K562 (cell line): ENCODE data around the gene NUDT22. TPM values are rescaled to one million over a fixed set of nuclear protein-coding genes. Genes with fewer than 3 reads are reported as not detected.

Experiments
- COPS2 ChIP-seq: fragments of 450-650 bp; conservative IDR thresholded peaks from 2 replicates; pipeline ENCODE4 v1.6.1; 2016; ENCODE audit warnings: mild to moderate bottlenecking, moderate library complexity
- ETV6 ChIP-seq, 3 experiments: fragments of 150-350 bp in 1 of 3; sonication (generic) in 1 of 3; formaldehyde crosslinking in 1 of 3; IDR thresholded peaks; 2 replicates each; pipeline versions ENCODE4 v1.6.1 to v1.8.0; 2014 to 2022; ENCODE audit warnings: borderline replicate concordance in 2 of 3, low read depth in 2 of 3, antibody characterized with exemption in 1 of 3, low read length in 1 of 3, mild to moderate bottlenecking in 1 of 3, missing genetic modification reagents in 1 of 3
- FIP1L1 ChIP-seq: fragments of 200-400 bp; formaldehyde crosslinking; IDR thresholded peaks from 2 replicates; pipeline ENCODE4 v1.6.1; 2018; ENCODE audit warnings: mild to moderate bottlenecking, low read depth, low read length; ENCODE audit not compliant: poor library complexity, severe bottlenecking
- GABPA ChIP-seq: fragments of 200-800 bp; sonication (Bioruptor generic); conservative IDR thresholded peaks from 2 replicates; pipeline ENCODE4 v1.6.1; 2016; ENCODE audit warnings: low read depth, missing genetic modification characterization, missing compliant biosample characterization
- MAFK ChIP-seq: IDR thresholded peaks from 2 replicates; pipeline ENCODE4 v1.6.1; 2011; ENCODE audit warnings: low read length, improper control_type of control experiment
- PRMT5 ChIP-seq: sonication (generic); formaldehyde crosslinking; IDR thresholded peaks from 2 replicates; pipeline ENCODE4 v1.5.0; 2020; ENCODE audit warnings: missing genetic modification reagents
- SAFB ChIP-seq: fragments of 200-400 bp; formaldehyde crosslinking; IDR thresholded peaks from 2 replicates; pipeline ENCODE4 v1.6.1; 2017; ENCODE audit warnings: low read depth, low read length, borderline replicate concordance
- U2AF2 ChIP-seq: fragments of 200-400 bp; formaldehyde crosslinking; optimal IDR thresholded peaks from 2 replicates; pipeline ENCODE3; 2017; ENCODE audit warnings: low read depth, mild to moderate bottlenecking, low read length
- ZNF143 ChIP-seq: sonication (generic); formaldehyde crosslinking; IDR thresholded peaks from 2 replicates; pipeline ENCODE4 v1.9.0; 2022; ENCODE audit warnings: mild to moderate bottlenecking, missing genetic modification reagents
- ZNF3 ChIP-seq: fragments of 250-450 bp; sonication (Bioruptor Pico); IDR thresholded peaks from 2 replicates; pipeline ENCODE4 v1.5.0; 2021; ENCODE audit warnings: mild to moderate bottlenecking, moderate library complexity
- polyA plus RNA-seq, 8 experiments: library from polyadenylated mRNA; depleted of rRNA in 4 of 8; stranded (reverse) in 5 of 8; unstranded in 3 of 8; fragments of >200 nt; fragmentation: Nextera tagmentation in 2 of 8; fragmentation: Illumina TruSeq in 1 of 8; extraction: Ambion mirVana in 2 of 8; extraction: Trizol in 1 of 8; gene quantifications; 2 replicates each; pipeline versions ENCODE4 v1.2.1 to v1.2.3, GENCODE V29; 2011 to 2014; ENCODE audit warnings: inconsistent platforms in 1 of 8, missing spikeins in 1 of 8
- total RNA-seq, 7 experiments: library from RNA; depleted of rRNA in 6 of 7; stranded (reverse); fragments of >200 nt in 6 of 7; fragmentation: Illumina TruSeq in 2 of 7; extraction: Trizol in 2 of 7; gene quantifications; 2 replicates each; pipeline versions ENCODE4 v1.2.1 to v1.2.3, GENCODE V29; 2011 to 2021; ENCODE audit warnings: low replicate concordance in 1 of 7
- TF ChIP-seq, protein P1 (sequence below), 2 experiments: fragments of 450-650 bp; formaldehyde crosslinking in 1 of 2; IDR thresholded peaks; 2 replicates each; pipeline versions ENCODE4 v1.4.0 to v1.6.1; 2014 to 2020; ENCODE audit warnings: mild to moderate bottlenecking in 2 of 2, borderline replicate concordance in 1 of 2, low read depth in 1 of 2
- TF ChIP-seq, protein P2 (sequence below), 2 experiments: fragments of 150-350 bp in 1 of 2; IDR thresholded peaks; 2 replicates each; pipeline ENCODE4 v1.6.1; 2012 to 2016; ENCODE audit warnings: low read depth in 2 of 2, low read length in 2 of 2, mild to moderate bottlenecking in 1 of 2, moderate library complexity in 1 of 2
- TF ChIP-seq, protein P3 (sequence below): fragments of 250-450 bp; sonication (Bioruptor Pico); IDR thresholded peaks from 2 replicates; pipeline ENCODE4 v1.8.0; 2021; ENCODE audit warnings: moderate library complexity, mild to moderate bottlenecking, inconsistent platforms

Gene NUDT22
- total and polyA plus RNA-seq, 9 of the 15 experiments (the other 6 are each of a cell fraction or from before 2014, with no cell fraction given) = 6.3 to 92.6 (median 37.4) TPM

DNA sequence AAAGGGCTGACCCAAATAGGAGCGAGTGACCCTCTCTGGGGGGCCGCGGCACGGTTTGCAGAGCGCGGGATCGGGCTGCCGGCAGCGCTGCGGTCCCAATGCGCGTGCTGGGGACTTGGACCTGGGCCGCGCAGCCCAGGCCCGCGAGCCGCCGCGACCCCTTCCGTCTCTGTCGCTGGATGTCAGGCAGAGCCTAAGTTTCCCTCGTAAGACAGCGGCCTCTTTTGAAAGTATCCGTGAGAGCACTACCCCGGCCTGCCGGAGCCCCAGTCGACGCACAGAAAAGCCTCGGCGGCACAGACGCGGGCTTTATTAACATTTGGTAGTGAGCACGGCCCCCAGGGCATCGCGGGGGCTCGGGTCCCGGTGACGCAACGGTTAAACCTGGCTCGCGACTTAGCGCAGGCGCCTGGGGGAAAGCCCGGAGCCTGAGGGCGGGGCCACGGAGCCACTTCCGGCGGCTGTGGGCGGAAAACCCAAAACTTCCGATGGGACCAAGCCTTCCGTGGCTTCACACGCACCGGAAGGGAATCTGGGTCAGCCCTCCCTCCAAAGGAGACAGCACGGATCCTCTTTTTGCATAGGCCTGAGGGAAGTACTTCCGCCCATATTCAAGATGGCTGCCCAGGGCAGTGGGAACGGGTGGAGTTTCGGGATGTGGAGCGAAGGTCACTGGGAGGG lies 43.6 kb downstream of the NUDT22 start (continued):
- TF ChIP-seq, protein P1, sequence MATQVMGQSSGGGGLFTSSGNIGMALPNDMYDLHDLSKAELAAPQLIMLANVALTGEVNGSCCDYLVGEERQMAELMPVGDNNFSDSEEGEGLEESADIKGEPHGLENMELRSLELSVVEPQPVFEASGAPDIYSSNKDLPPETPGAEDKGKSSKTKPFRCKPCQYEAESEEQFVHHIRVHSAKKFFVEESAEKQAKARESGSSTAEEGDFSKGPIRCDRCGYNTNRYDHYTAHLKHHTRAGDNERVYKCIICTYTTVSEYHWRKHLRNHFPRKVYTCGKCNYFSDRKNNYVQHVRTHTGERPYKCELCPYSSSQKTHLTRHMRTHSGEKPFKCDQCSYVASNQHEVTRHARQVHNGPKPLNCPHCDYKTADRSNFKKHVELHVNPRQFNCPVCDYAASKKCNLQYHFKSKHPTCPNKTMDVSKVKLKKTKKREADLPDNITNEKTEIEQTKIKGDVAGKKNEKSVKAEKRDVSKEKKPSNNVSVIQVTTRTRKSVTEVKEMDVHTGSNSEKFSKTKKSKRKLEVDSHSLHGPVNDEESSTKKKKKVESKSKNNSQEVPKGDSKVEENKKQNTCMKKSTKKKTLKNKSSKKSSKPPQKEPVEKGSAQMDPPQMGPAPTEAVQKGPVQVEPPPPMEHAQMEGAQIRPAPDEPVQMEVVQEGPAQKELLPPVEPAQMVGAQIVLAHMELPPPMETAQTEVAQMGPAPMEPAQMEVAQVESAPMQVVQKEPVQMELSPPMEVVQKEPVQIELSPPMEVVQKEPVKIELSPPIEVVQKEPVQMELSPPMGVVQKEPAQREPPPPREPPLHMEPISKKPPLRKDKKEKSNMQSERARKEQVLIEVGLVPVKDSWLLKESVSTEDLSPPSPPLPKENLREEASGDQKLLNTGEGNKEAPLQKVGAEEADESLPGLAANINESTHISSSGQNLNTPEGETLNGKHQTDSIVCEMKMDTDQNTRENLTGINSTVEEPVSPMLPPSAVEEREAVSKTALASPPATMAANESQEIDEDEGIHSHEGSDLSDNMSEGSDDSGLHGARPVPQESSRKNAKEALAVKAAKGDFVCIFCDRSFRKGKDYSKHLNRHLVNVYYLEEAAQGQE (IDR thresholded peaks at IDR 0.05; ENCODE audit: borderline replicate concordance) = no peak
- TF ChIP-seq, protein P1 (CRISPR knock-in tag; IDR thresholded peaks at IDR 0.05; ENCODE audit: low read depth) = no peak
- TF ChIP-seq PRMT5 (no peak), MAFK (peak; percentile 48), ZNF3 (CRISPR knock-in tag) (no peak), COPS2 (no peak), ETV6 (IDR thresholded peaks at IDR 0.05; ENCODE audit: borderline replicate concordance in 1 of 2, low read depth in 2 of 2, low read length in 1 of 2) (peak; percentile 43 to 49; a peak in 1 of 4 replicates), ETV6 (CRISPR knock-in tag; IDR thresholded peaks at IDR 0.05; ENCODE audit: borderline replicate concordance) (0 out of 2 replicates have a peak, but pooled peaks have one; percentile 65), FIP1L1 (peak; percentile 97), ZNF143 (no peak), U2AF2 (no peak), SAFB (no peak), GABPA (tag) (peak; percentile 99)
- TF ChIP-seq, protein P2, sequence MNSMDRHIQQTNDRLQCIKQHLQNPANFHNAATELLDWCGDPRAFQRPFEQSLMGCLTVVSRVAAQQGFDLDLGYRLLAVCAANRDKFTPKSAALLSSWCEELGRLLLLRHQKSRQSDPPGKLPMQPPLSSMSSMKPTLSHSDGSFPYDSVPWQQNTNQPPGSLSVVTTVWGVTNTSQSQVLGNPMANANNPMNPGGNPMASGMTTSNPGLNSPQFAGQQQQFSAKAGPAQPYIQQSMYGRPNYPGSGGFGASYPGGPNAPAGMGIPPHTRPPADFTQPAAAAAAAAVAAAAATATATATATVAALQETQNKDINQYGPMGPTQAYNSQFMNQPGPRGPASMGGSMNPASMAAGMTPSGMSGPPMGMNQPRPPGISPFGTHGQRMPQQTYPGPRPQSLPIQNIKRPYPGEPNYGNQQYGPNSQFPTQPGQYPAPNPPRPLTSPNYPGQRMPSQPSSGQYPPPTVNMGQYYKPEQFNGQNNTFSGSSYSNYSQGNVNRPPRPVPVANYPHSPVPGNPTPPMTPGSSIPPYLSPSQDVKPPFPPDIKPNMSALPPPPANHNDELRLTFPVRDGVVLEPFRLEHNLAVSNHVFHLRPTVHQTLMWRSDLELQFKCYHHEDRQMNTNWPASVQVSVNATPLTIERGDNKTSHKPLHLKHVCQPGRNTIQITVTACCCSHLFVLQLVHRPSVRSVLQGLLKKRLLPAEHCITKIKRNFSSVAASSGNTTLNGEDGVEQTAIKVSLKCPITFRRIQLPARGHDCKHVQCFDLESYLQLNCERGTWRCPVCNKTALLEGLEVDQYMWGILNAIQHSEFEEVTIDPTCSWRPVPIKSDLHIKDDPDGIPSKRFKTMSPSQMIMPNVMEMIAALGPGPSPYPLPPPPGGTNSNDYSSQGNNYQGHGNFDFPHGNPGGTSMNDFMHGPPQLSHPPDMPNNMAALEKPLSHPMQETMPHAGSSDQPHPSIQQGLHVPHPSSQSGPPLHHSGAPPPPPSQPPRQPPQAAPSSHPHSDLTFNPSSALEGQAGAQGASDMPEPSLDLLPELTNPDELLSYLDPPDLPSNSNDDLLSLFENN (IDR thresholded peaks at IDR 0.05; ENCODE audit: low read depth in 2 of 2, low read length in 2 of 2) = no peak
- TF ChIP-seq, protein P3, sequence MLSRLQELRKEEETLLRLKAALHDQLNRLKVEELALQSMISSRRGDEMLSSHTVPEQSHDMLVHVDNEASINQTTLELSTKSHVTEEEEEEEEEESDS (CRISPR knock-in tag) = no peak
